Gastroesophageal sphincter (tissue), 3 donors: ENCODE data around the gene TSHZ3.

ENCODE experiments used
- CTCF ChIP-seq, 4 experiments: fragments of 200-600 bp in 2 of 4; fragments of 450-650 bp in 2 of 4; sonication (generic) in 1 of 4; IDR thresholded peaks; one replicate each; pipeline ENCODE4 v1.5.1; 2017 to 2019; ENCODE audit warnings: antibody characterized with exemption in 4 of 4, mild to moderate bottlenecking in 2 of 4, moderate library complexity in 2 of 4
- EP300 ChIP-seq: sonication (generic); formaldehyde crosslinking; IDR thresholded peaks from one replicate; pipeline ENCODE4 v1.6.1; 2017; ENCODE audit warnings: antibody characterized with exemption, mild to moderate bottlenecking
- POLR2A ChIP-seq, 2 donors: fragments of 450-650 bp; IDR thresholded peaks; one replicate each; pipeline ENCODE4 v1.6.1; 2017; ENCODE audit warnings: antibody characterized with exemption in 2 of 2, mild to moderate bottlenecking in 2 of 2, moderate library complexity in 1 of 2
- POLR2AphosphoS5 ChIP-seq: sonication (generic); formaldehyde crosslinking; IDR thresholded peaks from one replicate; pipeline ENCODE4 v1.6.1; 2017; ENCODE audit warnings: antibody characterized with exemption

DNA sequence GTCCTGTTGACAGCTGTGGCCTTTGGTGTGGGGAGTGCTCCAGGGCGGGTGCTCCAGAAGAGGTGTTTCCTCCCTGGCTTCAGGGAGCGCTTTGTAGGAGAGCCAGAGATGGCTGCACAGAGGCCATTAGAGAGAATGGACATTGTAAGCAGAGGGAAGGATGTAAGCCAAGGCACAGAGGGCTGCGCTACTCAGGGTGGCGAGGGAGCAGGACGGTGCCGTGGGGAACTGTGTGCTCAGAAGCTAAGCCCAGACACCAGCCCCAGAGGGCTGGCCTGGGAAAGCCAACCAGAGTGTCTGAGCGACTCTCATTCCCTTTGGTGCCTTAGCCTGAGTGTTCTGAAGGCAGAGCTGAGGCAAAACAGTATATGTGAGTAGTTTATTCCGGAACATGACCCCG lies 92.2 kb downstream of the TSHZ3 start:
- no peak for TF ChIP-seq EP300
- no peak for TF ChIP-seq CTCF (IDR thresholded peaks at IDR 0.05)
- TF ChIP-seq POLR2A (IDR thresholded peaks at IDR 0.05): no peak
- TF ChIP-seq POLR2AphosphoS5: no peak
